Activated naive CD4-positive, alpha-beta T cell treated with anti-CD3 and anti-CD28 coated beads, Interleukin-2, amount 50 U/mL, for 72 hours (primary cell): Measurements from ENCODE around the gene HTR2A. TPM values are rescaled to one million over a fixed set of nuclear protein-coding genes. Genes with fewer than 3 reads are reported as not detected.
"Not testable (repeated sequence)": the region's sequence is repeated elsewhere in the genome, so short reads cannot be mapped to it uniquely, and the experiment has no call there.

Source experiments
- ATAC-seq, 2 donors: fragments of 150-1000 bp; cut with Tn5 transposase; 2 replicates each; pipeline ENCODE4 v1.10.0; 2021; ENCODE audit warnings: mild to moderate bottlenecking in 2 of 2, moderate library complexity in 2 of 2
- DNase-seq, 2 donors: peaks; one replicate each; pipeline ENCODE4 v3.0.0; 2021 to 2022; ENCODE audit warnings: low spot score in 2 of 2
- H3K27ac Mint-ChIP-seq, 2 donors: one replicate each; pipeline ENCODE4 v1.8.0; 2022; ENCODE audit warnings: mild to moderate bottlenecking in 2 of 2, mixed read lengths in 2 of 2
- H3K36me3 Mint-ChIP-seq, 2 donors: one replicate each; pipeline ENCODE4 v1.8.0; 2022; ENCODE audit warnings: mixed read lengths in 2 of 2
- H3K9me3 Mint-ChIP-seq, 2 donors: one replicate each; pipeline ENCODE4 v1.8.0; 2022; ENCODE audit warnings: mixed read lengths in 2 of 2
- total RNA-seq, 2 donors: library from RNA; stranded (reverse); gene quantifications; one replicate each; pipeline ENCODE4 v1.2.3, GENCODE V29; 2022

Gene HTR2A
- total RNA-seq, 2 donors from 2014 or later, result not detected

DNA sequence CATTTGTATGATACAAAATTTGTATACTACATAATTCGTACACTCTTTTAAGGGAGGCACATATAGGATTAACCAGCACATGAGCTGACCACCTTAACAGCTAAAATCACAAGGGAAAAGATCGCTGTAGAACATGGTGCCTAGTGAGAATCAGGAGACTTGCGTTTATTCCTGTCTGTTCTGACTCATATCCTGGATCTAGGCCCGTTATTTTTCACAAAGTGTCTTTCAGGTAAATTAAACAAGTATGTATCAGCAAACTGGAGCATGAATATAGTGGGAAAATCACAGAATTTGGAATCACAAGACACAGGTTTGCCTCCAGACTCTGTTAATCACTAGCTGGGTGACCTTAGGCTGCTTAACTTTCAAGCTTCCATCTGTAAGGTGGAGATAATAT, 52.4 kb downstream of the HTR2A start:
- H3K36me3 Mint-ChIP-seq, result no peaks in the 10 kb centered on the region
- no peak overlapping the region for H3K27ac Mint-ChIP-seq

GRCh38 chr13:46839399-46839798, 57.5 kb downstream of the HTR2A start:
- H3K9me3 Mint-ChIP-seq, result no peaks in the 10 kb centered on the region
- H3K27ac Mint-ChIP-seq, result no peak overlapping the region
- ATAC-seq (no peak), DNase-seq (no peak)
- H3K36me3 Mint-ChIP-seq, result no peaks in the 10 kb centered on the region

More for the DNA sequence above, 52.4 kb downstream of the HTR2A start:
- no peak for DNase-seq
- ATAC-seq, result no peak
- no peaks in the 10 kb centered on the region for H3K9me3 Mint-ChIP-seq

GRCh38 chr13:46834657-46835056, 62.2 kb downstream of the HTR2A start:
- no peak for ATAC-seq
- H3K27ac Mint-ChIP-seq, result no peak overlapping the region
- H3K36me3 Mint-ChIP-seq, result no peaks in the 10 kb centered on the region

DNA sequence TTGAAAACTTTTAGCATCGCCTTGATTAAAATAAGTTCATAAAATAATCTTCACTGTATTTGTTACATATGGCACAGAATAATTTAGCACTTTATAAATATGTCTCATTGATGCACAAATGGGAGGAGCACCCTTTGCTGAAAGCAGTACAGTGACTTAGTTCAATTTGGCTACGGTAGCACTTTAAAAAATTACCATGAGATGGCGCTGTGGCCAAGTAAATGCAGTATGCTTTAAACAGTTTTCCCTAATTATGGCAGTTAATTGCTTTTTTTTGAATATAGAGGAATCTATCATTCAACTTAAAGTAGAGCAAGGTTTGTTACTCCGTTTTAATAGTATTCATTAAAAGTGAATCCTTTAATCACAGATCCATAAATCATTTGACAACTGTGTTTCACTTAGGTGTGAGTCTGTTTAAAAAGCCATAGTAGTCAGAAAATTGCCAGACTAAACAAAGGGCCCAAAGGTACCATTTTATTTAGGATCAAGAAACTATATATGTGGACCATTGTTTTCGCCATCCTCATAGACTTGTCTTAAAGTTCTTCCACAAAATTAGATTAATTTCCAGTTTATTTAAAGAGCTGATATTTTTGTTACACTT, 65.2 kb downstream of the HTR2A start:
- peak in 1 of 2 donors; percentile 57 for DNase-seq
- ATAC-seq, result no peak
- Mint-ChIP-seq H3K9me3 (no peaks in the 10 kb centered on the region), H3K36me3 (no peaks in the 10 kb centered on the region), H3K27ac (no peak overlapping the region)

More at GRCh38 chr13:46834657-46835056, 62.2 kb downstream of the HTR2A start:
- no peaks in the 10 kb centered on the region for H3K9me3 Mint-ChIP-seq
- DNase-seq, result no peak

DNA sequence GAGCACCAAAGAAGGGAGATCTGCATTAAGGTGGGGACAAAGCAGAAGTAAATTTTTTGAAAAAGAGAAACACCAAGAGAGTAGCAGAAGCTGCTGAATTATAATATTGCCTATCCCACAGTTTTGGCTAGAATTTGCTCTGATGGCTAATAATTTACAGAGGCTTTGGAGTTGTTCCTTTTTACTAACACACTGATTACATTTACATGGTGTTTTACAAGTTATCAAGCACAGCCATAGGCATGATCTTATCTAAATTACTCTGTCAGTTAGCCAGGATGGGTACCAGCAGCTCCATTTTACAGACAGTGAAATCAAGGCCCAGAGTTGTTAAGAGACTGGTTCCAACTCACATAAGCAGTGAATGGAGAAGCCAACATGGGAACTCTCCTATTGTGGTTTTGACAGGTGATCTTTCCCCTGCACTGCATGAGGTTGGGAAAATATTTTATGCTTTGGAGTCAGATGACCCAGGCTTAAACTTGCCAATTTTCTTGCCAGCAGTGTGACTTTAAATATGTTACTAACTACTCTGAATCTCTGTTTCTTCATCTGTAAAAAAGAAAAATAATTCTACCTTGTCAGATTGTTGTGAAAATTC, 66.3 kb downstream of the HTR2A start:
- DNase-seq (no peak), ATAC-seq (no peak)
- Mint-ChIP-seq H3K27ac (no peak overlapping the region), H3K9me3 (no peaks in the 10 kb centered on the region), H3K36me3 (no peaks in the 10 kb centered on the region)

DNA sequence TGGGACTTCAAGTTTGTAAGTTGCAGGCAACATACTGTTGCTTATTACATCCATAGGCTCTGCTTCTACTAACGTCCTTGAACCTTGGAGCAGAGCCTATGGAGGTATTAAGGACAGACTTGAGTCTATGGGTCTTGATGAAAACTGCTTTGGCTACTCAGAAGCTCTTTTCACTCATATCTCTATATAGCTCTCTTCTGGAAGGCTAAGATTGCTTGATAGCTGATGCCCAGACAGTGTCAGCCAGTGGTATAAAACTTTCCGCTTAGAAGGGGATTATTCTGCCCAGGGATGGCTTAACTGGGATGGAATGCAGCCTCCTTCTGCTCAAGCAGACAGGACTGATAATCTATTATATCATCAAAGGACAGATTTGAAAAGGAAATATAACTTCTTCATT, 74.3 kb downstream of the HTR2A start:
- no peak overlapping the region for H3K27ac Mint-ChIP-seq
- no peak for ATAC-seq
- no peaks in the 10 kb centered on the region for H3K9me3 Mint-ChIP-seq
- no peak for DNase-seq
- H3K36me3 Mint-ChIP-seq, result no peaks in the 10 kb centered on the region

DNA sequence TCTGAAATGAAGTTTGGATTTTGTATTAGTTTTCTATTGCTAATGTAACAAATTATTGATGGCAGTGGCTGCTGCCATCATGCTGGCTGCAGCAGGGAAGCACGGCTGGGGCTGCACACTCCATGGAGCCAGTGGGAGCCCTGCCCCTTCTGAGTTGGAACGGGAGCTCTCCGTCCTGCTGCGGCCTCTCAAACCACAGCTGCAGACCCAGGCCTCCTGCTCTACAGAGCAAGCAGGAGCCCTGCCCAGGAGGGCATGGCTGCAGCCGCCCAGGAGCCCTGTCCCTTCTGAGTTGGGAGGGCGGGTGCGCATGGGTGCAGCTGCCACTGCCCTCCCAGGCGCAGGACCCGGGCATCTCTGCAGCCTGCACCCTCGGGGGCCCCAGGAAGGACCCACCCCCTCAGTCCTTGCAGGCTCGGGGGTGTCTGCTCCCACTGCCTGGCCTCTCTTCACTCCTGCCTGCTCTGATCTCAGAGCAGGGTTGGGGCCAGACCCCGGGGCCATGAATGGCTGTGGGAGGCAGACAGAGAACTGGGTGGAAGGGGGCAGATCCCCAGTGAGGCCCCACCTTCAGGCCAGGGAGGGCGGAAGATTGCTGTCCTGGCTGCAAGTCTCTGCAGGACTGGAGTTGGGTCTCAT, 78.9 kb downstream of the HTR2A start:
- no peak overlapping the region for H3K27ac Mint-ChIP-seq
- peaks cover 2% of the 10 kb centered on the region in 2 donors for H3K9me3 Mint-ChIP-seq
- H3K36me3 Mint-ChIP-seq, result peaks cover 3 to 7% of the 10 kb centered on the region in 2 donors
- DNase-seq, result no peak
- ATAC-seq, result no peak

DNA sequence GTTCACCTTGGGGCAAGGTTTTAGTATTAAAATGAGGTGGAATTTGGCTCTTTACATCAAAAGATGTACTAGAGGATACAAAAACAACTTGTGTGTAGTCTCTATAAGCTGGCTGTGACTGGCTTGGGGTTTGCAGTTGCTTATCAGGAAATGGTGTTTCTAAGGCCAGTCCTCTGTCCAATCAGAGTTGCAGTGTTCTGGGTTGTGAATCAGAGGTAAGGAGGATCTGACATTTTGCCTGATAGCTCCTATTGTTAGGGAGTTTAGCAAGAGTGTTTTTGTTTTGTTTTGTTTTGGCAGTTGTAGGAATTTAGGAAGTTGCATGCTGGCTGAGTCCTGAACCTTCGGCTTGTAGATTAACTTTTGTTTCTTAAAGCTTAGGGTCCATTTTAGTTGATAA, 79.8 kb downstream of the HTR2A start:
- Mint-ChIP-seq H3K27ac (no peak overlapping the region), H3K36me3 (peaks cover 11 to 16% of the 10 kb centered on the region in 2 donors), H3K9me3 (peaks cover 9 to 11% of the 10 kb centered on the region in 2 donors)
- ATAC-seq, result no peak
- no peak for DNase-seq

DNA sequence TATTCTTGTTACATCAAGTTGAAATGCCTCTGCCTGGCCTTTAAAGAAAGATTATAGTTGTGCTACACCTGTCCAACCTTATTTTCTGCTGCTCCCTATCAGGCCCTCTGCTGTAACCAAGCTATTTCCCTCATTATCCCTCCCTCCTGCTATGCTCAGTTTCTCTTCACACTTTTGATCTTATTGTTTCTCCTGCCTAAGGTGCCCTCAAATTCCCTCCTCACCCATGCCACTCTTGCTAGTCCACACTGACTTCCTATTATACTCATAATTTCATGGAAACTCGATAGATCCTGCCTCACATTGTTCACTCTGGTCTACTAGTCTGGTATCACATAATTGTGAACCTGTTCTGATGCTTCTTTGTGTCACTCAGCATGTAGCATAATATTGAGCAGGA, 80.5 kb downstream of the HTR2A start:
- DNase-seq (no peak), ATAC-seq (no peak)
- no peak overlapping the region for H3K27ac Mint-ChIP-seq
- peaks cover 14 to 22% of the 10 kb centered on the region in 2 donors for H3K36me3 Mint-ChIP-seq
- peaks cover 11 to 13% of the 10 kb centered on the region in 2 donors for H3K9me3 Mint-ChIP-seq

DNA sequence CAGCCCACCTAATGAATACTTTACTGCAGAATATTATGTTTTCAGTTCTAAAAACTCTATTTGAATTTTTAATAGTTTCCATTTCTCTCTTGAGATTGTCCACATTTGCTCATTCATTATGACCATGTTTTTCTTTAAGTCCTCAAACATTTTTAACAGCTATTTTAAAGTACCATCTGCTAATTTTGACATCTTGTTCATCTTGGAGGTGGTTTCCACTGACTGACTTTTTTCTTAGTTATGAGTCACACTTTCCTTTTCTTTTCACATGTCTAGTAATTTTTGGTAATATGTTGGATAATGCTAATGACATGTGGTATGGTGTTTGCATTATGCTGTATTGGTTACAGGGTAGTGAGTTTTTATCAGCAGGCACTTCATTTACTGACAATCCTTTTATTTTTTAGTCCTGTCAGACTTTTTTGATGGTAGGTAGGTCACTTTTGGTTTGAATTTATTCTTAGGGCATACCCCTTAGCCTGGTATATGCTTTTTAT, 84.5 kb downstream of the HTR2A start:
- Mint-ChIP-seq H3K36me3 (peaks cover 14 to 22% of the 10 kb centered on the region in 2 donors), H3K9me3 (peaks cover 11 to 13% of the 10 kb centered on the region in 2 donors), H3K27ac (peak overlapping the region in 1 of 2 donors; percentile 58)
- DNase-seq (no peak), ATAC-seq (no peak)

DNA sequence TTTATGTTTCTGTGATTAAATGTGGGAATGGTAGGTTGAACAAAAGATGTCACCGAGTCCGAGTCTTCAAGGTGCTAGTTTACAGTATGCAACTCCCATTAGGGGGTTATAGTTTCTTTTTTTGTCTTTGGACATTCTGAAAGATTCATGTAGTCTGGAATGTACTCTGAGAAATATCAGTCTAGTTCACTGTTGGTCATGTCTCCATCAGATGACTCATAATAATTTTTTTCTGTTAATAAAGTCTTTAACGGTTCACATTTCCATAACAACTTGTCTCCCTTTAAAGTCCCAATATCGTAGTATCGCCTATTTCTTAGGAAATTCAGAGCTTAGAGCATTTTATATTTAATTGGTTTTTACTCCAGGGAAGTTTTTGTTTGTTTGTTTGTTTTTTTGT, 86.4 kb downstream of the HTR2A start:
- H3K36me3 Mint-ChIP-seq, result peaks cover 14 to 22% of the 10 kb centered on the region in 2 donors

GRCh38 chr13:46804921-46805320, 91.9 kb downstream of the HTR2A start:
- not testable (repeated sequence) for H3K27ac Mint-ChIP-seq, H3K9me3 Mint-ChIP-seq, ATAC-seq, DNase-seq, H3K36me3 Mint-ChIP-seq

More for the DNA sequence above, 86.4 kb downstream of the HTR2A start:
- Mint-ChIP-seq H3K9me3 (peaks cover 11 to 13% of the 10 kb centered on the region in 2 donors), H3K27ac (no peak overlapping the region)
- DNase-seq (no peak), ATAC-seq (no peak)

- Mint-ChIP-seq H3K27ac (no peak overlapping the region), H3K36me3 (no peaks in the 10 kb centered on the region), H3K9me3 (no peaks in the 10 kb centered on the region)
- ATAC-seq (peak in 1 of 2 donors; percentile 89), DNase-seq (no peak)
Observed at GRCh38 chr13:46804391-46804815, 92.5 kb downstream of the HTR2A start.

GRCh38 chr13:46803586-46803985, 93.3 kb downstream of the HTR2A start:
- DNase-seq (no peak), ATAC-seq (no peak)
- no peak overlapping the region for H3K27ac Mint-ChIP-seq
- no peaks in the 10 kb centered on the region for H3K9me3 Mint-ChIP-seq
- no peaks in the 10 kb centered on the region for H3K36me3 Mint-ChIP-seq

GRCh38 chr13:46801858-46802257, 95.0 kb downstream of the HTR2A start:
- Mint-ChIP-seq H3K9me3 (no peaks in the 10 kb centered on the region), H3K27ac (no peak overlapping the region), H3K36me3 (peaks cover 0 to under 1% of the 10 kb centered on the region in 2 donors)
- ATAC-seq (no peak), DNase-seq (no peak)

DNA sequence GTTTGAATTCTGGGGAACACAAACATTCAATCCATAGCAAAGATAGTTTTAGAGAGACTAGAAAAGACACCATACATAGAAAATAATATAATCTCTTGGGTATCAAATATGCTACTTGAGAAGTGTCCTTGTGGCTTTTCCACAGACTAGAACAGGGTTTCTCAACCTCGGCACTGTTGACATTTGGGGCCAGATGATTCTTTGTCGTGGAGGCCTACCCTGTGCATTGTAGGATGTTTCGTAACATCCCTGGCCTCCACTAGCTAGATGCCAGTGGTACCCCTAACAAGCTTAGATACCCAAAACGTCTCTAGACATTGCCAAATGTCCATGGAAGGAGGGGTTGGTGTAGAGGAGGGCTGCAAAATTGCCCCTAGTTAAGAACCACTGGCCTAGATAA, 97.7 kb downstream of the HTR2A start:
- Mint-ChIP-seq H3K9me3 (no peaks in the 10 kb centered on the region), H3K27ac (no peak overlapping the region), H3K36me3 (peaks cover 14 to 20% of the 10 kb centered on the region in 2 donors)
- ATAC-seq, result no peak
- DNase-seq, result no peak

GRCh38 chr13:46797501-46798237, 99.2 kb downstream of the HTR2A start:
- Mint-ChIP-seq H3K27ac (peak overlapping the region; percentile 95 to 99), H3K9me3 (no peaks in the 10 kb centered on the region), H3K36me3 (peaks cover 14 to 20% of the 10 kb centered on the region in 2 donors)
- ATAC-seq (no peak), DNase-seq (no peak)
